ENCODE data around the gene TMTC2. TPM values are rescaled to one million over a fixed set of nuclear protein-coding genes. Genes with fewer than 3 reads are reported as not detected.
A peak's percentile ranks its signal among the peaks of the same experiment; 100 is the strongest.

Gene TMTC2
- total RNA-seq, 1 donor from 2014 or later, result 25.5 TPM

DNA sequence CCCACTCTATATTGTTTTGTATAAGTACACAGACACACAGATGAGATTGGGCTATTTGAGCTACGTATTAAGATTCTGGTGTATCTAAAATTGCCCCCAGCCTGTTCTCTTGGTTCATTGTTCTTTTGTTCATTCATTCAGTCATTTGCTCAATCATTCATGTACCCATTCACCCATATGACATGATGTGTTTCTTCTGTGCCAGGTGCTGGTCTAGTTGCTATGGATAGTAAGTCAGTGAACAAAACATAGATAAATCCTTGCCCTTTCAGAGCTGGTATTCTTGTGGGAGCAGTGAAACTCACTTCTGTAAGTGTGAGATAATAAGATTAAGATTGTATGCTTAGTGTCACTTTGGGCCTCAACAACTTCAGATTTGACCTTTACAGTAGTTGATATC, 191.3 kb downstream of the TMTC2 start:
- Mint-ChIP-seq H3K27me3 (ENCODE audit: insufficient read depth, low read depth) (no peaks in the 10 kb centered on the region), H3K27ac (peak overlapping the region; percentile 16), H3K9me3 (no peaks in the 10 kb centered on the region), H3K36me3 (peaks cover 4% of the 10 kb centered on the region), H3K4me1 (peaks cover 58% of the 10 kb centered on the region), H3K4me3 (no peak overlapping the region)
- Histone ChIP-seq H3K4me2 (no peak overlapping the region), H2AFZ (replicated peaks) (no peak overlapping the region), H3F3A (ENCODE audit: low read depth) (peaks cover 11% of the 10 kb centered on the region), H3K27me3 (no peaks in the 10 kb centered on the region), H3K27ac (no peak overlapping the region), H3K4me1 (peaks cover 22% of the 10 kb centered on the region), H3K9me3 (ENCODE audit: low read depth) (no peaks in the 10 kb centered on the region), H3K9ac (no peak overlapping the region), H3K4me3 (no peak overlapping the region), H3K79me2 (ENCODE audit: low read depth) (peaks cover 3% of the 10 kb centered on the region), H4K20me1 (ENCODE audit: low read depth) (no peaks in the 10 kb centered on the region), H3K36me3 (no peaks in the 10 kb centered on the region)
- TF ChIP-seq EZH2phosphoT487 (IDR thresholded peaks at IDR 0.05) (no peak), EZH2 (IDR thresholded peaks at IDR 0.05) (no peak)
- TF ChIP-seq, protein P1, sequence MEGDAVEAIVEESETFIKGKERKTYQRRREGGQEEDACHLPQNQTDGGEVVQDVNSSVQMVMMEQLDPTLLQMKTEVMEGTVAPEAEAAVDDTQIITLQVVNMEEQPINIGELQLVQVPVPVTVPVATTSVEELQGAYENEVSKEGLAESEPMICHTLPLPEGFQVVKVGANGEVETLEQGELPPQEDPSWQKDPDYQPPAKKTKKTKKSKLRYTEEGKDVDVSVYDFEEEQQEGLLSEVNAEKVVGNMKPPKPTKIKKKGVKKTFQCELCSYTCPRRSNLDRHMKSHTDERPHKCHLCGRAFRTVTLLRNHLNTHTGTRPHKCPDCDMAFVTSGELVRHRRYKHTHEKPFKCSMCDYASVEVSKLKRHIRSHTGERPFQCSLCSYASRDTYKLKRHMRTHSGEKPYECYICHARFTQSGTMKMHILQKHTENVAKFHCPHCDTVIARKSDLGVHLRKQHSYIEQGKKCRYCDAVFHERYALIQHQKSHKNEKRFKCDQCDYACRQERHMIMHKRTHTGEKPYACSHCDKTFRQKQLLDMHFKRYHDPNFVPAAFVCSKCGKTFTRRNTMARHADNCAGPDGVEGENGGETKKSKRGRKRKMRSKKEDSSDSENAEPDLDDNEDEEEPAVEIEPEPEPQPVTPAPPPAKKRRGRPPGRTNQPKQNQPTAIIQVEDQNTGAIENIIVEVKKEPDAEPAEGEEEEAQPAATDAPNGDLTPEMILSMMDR (IDR thresholded peaks at IDR 0.05), result no peak
- peak; percentile 27 for DNase-seq (ENCODE audit: low spot score)

DNA sequence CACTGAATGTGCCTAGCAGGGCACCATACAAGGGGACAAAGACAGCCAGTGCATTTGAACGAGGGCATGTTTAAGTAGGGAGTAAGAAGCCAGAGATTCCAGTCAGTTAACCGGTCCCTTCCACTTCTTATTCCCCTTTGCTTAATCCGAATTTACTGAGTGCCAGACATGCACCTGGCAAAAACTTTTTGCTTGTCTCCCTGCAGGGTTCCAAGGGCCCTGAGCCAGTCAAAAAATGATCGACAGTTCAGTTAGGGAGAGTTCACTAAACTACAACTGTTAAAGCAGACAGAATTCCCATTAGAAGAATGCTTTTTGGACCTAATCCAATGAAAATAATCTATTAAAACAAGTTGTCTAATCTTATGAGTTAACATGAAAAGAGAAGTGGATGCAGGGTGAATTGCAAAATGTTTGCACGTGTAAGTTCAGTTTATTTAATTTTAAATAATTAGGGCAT, 193.8 kb downstream of the TMTC2 start:
- no peaks in the 10 kb centered on the region for H3K36me3 ChIP-seq

DNA sequence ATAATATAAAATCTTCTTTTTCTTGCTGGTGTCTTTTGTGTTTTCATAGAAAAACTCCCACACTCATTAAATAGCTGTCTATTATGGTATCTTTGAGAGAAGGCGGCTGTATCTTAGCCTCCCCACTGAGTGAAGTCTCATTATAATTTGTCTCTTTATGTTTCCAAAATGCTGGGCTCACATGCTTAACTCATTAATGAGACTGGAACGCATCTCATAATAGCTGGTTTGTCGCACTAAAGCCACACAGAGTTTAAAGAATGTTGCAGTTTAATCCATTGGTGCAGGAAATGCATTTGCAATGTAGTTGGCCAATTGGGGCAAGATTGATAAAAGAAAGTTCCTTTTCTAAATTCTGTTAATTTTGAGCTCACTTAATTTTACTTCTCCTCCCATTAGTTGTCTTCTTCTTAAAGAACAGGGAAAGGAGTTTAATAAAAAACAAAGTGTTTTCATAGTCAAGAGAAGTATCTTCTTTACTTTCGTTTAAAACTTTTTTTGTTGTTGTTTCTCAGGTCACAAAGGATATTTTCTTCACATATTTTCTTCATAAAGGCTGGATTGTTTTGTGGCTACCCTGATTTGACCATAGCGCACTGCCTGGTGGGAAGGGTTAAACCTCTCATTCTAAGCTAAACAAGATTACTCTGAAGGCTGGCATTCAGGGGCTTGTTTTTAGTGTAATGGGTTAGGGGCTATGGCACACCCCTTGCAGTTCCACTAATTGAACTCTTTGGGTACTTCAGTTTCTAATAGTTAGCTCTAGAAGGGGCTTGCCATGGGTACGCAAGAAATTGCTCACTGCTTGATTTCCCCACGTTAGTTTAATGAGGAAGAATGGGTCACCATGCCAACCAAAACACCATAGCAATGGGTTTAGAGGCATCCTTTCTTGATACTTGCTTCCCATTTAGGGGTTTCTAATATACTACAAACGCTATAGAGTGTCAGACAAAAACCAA, 197.0 kb downstream of the TMTC2 start:
- Histone ChIP-seq H3K9ac (no peak overlapping the region), H3K4me1 (peaks cover 31% of the 10 kb centered on the region), H4K20me1 (ENCODE audit: low read depth) (no peaks in the 10 kb centered on the region), H3K27ac (peak overlapping the region; percentile 84), H3K4me3 (no peak overlapping the region), H2AFZ (replicated peaks) (no peak overlapping the region), H3K79me2 (ENCODE audit: low read depth) (no peaks in the 10 kb centered on the region), H3K9me3 (ENCODE audit: low read depth) (no peaks in the 10 kb centered on the region), H3F3A (ENCODE audit: low read depth) (peaks cover 28% of the 10 kb centered on the region), H3K27me3 (no peaks in the 10 kb centered on the region), H3K4me2 (peak overlapping the region; percentile 68), H3K36me3 (no peaks in the 10 kb centered on the region)
- Mint-ChIP-seq H3K27me3 (ENCODE audit: insufficient read depth, low read depth) (peaks cover 2% of the 10 kb centered on the region), H3K9me3 (no peaks in the 10 kb centered on the region), H3K4me1 (peaks cover 55% of the 10 kb centered on the region), H3K36me3 (peaks cover 5% of the 10 kb centered on the region), H3K4me3 (peak overlapping the region; percentile 71), H3K27ac (peak overlapping the region; percentile 96)
- peak; percentile 59 for DNase-seq (ENCODE audit: low spot score)
- TF ChIP-seq EZH2 (IDR thresholded peaks at IDR 0.05) (no peak), EZH2phosphoT487 (IDR thresholded peaks at IDR 0.05) (no peak)
- TF ChIP-seq, protein P1 (IDR thresholded peaks at IDR 0.05), result no peak

More for the DNA sequence above, 193.8 kb downstream of the TMTC2 start:
- Histone ChIP-seq H3K9me3 (ENCODE audit: low read depth) (no peaks in the 10 kb centered on the region), H4K20me1 (ENCODE audit: low read depth) (no peaks in the 10 kb centered on the region), H3K27ac (no peak overlapping the region), H3K4me2 (no peak overlapping the region), H3K79me2 (ENCODE audit: low read depth) (peaks cover under 1% of the 10 kb centered on the region), H2AFZ (replicated peaks) (no peak overlapping the region), H3K27me3 (no peaks in the 10 kb centered on the region), H3F3A (ENCODE audit: low read depth) (peaks cover 28% of the 10 kb centered on the region), H3K9ac (no peak overlapping the region), H3K4me3 (no peak overlapping the region), H3K4me1 (peaks cover 31% of the 10 kb centered on the region)
- Mint-ChIP-seq H3K9me3 (no peaks in the 10 kb centered on the region), H3K4me1 (peaks cover 54% of the 10 kb centered on the region), H3K27ac (peak overlapping the region; percentile 97), H3K36me3 (peaks cover 4% of the 10 kb centered on the region), H3K4me3 (no peak overlapping the region), H3K27me3 (ENCODE audit: insufficient read depth, low read depth) (peaks cover 2% of the 10 kb centered on the region)
- no peak for TF ChIP-seq EZH2 (IDR thresholded peaks at IDR 0.05)
- DNase-seq (ENCODE audit: low spot score), result peak; percentile 26
